Endothelial cell of umbilical vein (primary cell): Measurements from ENCODE around the gene PRRX1. TPM values are rescaled to one million over a fixed set of nuclear protein-coding genes. Genes with fewer than 3 reads are reported as not detected.

Experiments
- BruUV-seq: library from RNA; stranded (reverse); fragments of 400-500 nt; replicated peaks from 2 replicates; lab custom pipeline; 2021; lab: Mats Ljungman, UMichigan
- CTCF ChIA-PET: fragments of 300-600, 350-600 bp; sonication (Branson Sonifier 250); formaldehyde crosslinking; loops from one replicate; lab custom pipeline; 2021; ENCODE audit warnings: antibody characterized with exemption, inconsistent platforms; lab: Charles Lee
- POLR2A ChIA-PET: fragments of 300-600, 350-600 bp; sonication (Branson Sonifier 250); formaldehyde crosslinking; loops from one replicate; lab custom pipeline; 2021; ENCODE audit warnings: antibody characterized with exemption, inconsistent platforms; lab: Charles Lee
- DNase-seq: peaks from one replicate; pipeline ENCODE4 v3.0.0-alpha.2; 2011; ENCODE audit warnings: low read depth, low spot score
- FAIRE-seq: peaks from 2 replicates; lab custom pipeline; 2011; peaks lifted over from hg19 to GRCh38; lab: Jason Lieb, UNC
- H2AFZ ChIP-seq: 2 replicates; pipeline ENCODE4 v1.6.0; 2012; ENCODE audit warnings: low read depth, low read length, control low read depth, inconsistent platforms
- H3K27ac ChIP-seq: 2 replicates; pipeline ENCODE4 v1.5.1; 2011; ENCODE audit warnings: low read depth, mild to moderate bottlenecking, control low read depth, low read length, moderate library complexity; ENCODE audit not compliant: insufficient read depth
- H3K27me3 ChIP-seq, 2 experiments: 2 replicates each; pipeline versions ENCODE4 v1.6.0 to v1.6.1; 2011; ENCODE audit warnings: low read length in 2 of 2, mixed read lengths in 1 of 2; ENCODE audit not compliant: control insufficient read depth in 2 of 2, insufficient read depth in 2 of 2
- H3K36me3 ChIP-seq, 2 experiments: 2 replicates in 1 of 2; 3 replicates in 1 of 2; pipeline ENCODE4 v1.5.1; 2011; ENCODE audit warnings: low read length in 2 of 2, mild to moderate bottlenecking in 1 of 2, moderate library complexity in 1 of 2; ENCODE audit not compliant: control insufficient read depth in 2 of 2, insufficient read depth in 2 of 2; ENCODE audit errors: extremely low read depth in 1 of 2
- H3K4me1 ChIP-seq: 3 replicates; pipeline ENCODE4 v1.5.1; 2011; ENCODE audit warnings: mild to moderate bottlenecking, low read length; ENCODE audit not compliant: control insufficient read depth, insufficient read depth; ENCODE audit errors: extremely low read depth
- H3K4me2 ChIP-seq: 2 replicates; pipeline ENCODE4 v1.6.1; 2011; ENCODE audit warnings: low read length, control low read depth, mixed read lengths; ENCODE audit not compliant: insufficient read depth
- H3K4me3 ChIP-seq, 3 experiments: fragments of 200-600 bp in 1 of 3; sonication (generic), shearing (Covaris generic) in 1 of 3; replicated peaks in 1 of 3; 2 replicates each; pipeline ENCODE4 v1.5.1; 2011 to 2016; ENCODE audit warnings: control low read depth in 3 of 3, low read length in 3 of 3, mild to moderate bottlenecking in 2 of 3, inconsistent platforms in 1 of 3, low read depth in 1 of 3, moderate library complexity in 1 of 3; ENCODE audit not compliant: insufficient read depth in 1 of 3
- H3K79me2 ChIP-seq: 2 replicates; pipeline ENCODE4 v1.6.0; 2012; ENCODE audit warnings: low read length, inconsistent platforms; ENCODE audit not compliant: control insufficient read depth, insufficient read depth
- H3K9ac ChIP-seq: replicated peaks from 2 replicates; pipeline ENCODE3; 2011; ENCODE audit warnings: low read length, control low read depth; ENCODE audit not compliant: insufficient read depth; ENCODE audit errors: extremely low read depth
- H3K9me1 ChIP-seq: replicated peaks from 3 replicates; pipeline ENCODE4 v1.6.0; 2011; ENCODE audit warnings: mild to moderate bottlenecking, low read length; ENCODE audit not compliant: control insufficient read depth, insufficient read depth; ENCODE audit errors: extremely low read depth
- H3K9me3 ChIP-seq: replicated peaks from 2 replicates; pipeline ENCODE4 v1.5.1; 2012; ENCODE audit warnings: low read length, inconsistent platforms; ENCODE audit not compliant: control insufficient read depth, insufficient read depth
- H4K20me1 ChIP-seq: replicated peaks from 2 replicates; pipeline ENCODE3; 2011; ENCODE audit warnings: mild to moderate bottlenecking, low read length; ENCODE audit not compliant: control insufficient read depth, insufficient read depth; ENCODE audit errors: extremely low read depth
- EZH2 ChIP-seq: IDR thresholded peaks from 2 replicates; pipeline ENCODE4 v1.6.1; 2012; ENCODE audit warnings: borderline replicate concordance, low read depth, mild to moderate bottlenecking, moderate library complexity, low read length, inconsistent platforms; ENCODE audit not compliant: severe bottlenecking
- FOS ChIP-seq: IDR thresholded peaks from 2 replicates; pipeline ENCODE4 v1.6.1; 2011; ENCODE audit warnings: mild to moderate bottlenecking, low read length, moderate library complexity, borderline replicate concordance; ENCODE audit not compliant: insufficient read depth
- GATA2 ChIP-seq: IDR thresholded peaks from 2 replicates; pipeline ENCODE4 v1.7.0; 2011; ENCODE audit warnings: low read depth, mild to moderate bottlenecking, moderate library complexity, mixed read lengths, low read length; ENCODE audit not compliant: insufficient read length, insufficient read depth
- JUN ChIP-seq: IDR thresholded peaks from 2 replicates; pipeline ENCODE4 v1.6.1; 2011; ENCODE audit warnings: borderline replicate concordance, low read depth; ENCODE audit not compliant: insufficient read length, insufficient read depth
- MYC ChIP-seq: IDR thresholded peaks from one replicate; pipeline ENCODE4 v1.6.1; 2011; ENCODE audit warnings: mild to moderate bottlenecking, low read depth, low read length
- POLR2A ChIP-seq: IDR thresholded peaks from 2 replicates; pipeline ENCODE4 v1.6.1; 2012; ENCODE audit warnings: low read depth, mild to moderate bottlenecking, control low read depth, low read length
- POLR2AphosphoS5 ChIP-seq: IDR thresholded peaks from 2 replicates; pipeline ENCODE4 v1.6.1; 2012; ENCODE audit warnings: low read depth, mild to moderate bottlenecking, control low read depth, low read length, moderate library complexity; ENCODE audit not compliant: insufficient read depth
- dilution Hi-C: fragments of 300-500 bp; cut with MboI; formaldehyde crosslinking; loops from one replicate; pipeline ENCODE4 v1.15.0; 2019; ENCODE audit warnings: low sequenced_read_pairs; ENCODE audit not compliant: extremely low pct_ligation_motif_present
- intact Hi-C: fragments of 100-400 bp; cut with micrococcal nuclease; formaldehyde crosslinking; loops from one replicate; pipeline ENCODE4 v1.10.0; 2022
- polyA plus RNA-seq, 4 experiments: library from polyadenylated mRNA; depleted of rRNA in 3 of 4; stranded (reverse) in 3 of 4; unstranded in 1 of 4; fragments of >200 nt; gene quantifications; 2 replicates each; pipeline versions ENCODE4 v1.2.1 to v1.2.3, GENCODE V29; 2011 to 2012; ENCODE audit warnings: missing spikeins in 1 of 4
- total RNA-seq: library from RNA; stranded (reverse); gene quantifications from 2 replicates; pipeline ENCODE4 v1.2.3, GENCODE V29; 2021
- TF ChIP-seq, protein P1 (sequence below): IDR thresholded peaks from 2 replicates; pipeline ENCODE4 v1.6.1; 2011; ENCODE audit not compliant: insufficient read depth, insufficient read length
- TF ChIP-seq, protein P2 (sequence below), 2 donors: IDR thresholded peaks; 1 replicate in 1 of 2; 2 replicates in 1 of 2; pipeline ENCODE4 v1.5.1; 2011; ENCODE audit warnings: low read length in 2 of 2, mild to moderate bottlenecking in 2 of 2, moderate library complexity in 2 of 2, control low read depth in 1 of 2, inconsistent platforms in 1 of 2, low read depth in 1 of 2; ENCODE audit not compliant: insufficient read depth in 1 of 2; ENCODE audit errors: extremely low read depth in 1 of 2

The PRRX1 gene
- total and polyA plus RNA-seq, 2 donors (not counting 3 experiments of a cell fraction or from before 2014, with no cell fraction given) = 0.03 TPM; not detected in 1

DNA sequence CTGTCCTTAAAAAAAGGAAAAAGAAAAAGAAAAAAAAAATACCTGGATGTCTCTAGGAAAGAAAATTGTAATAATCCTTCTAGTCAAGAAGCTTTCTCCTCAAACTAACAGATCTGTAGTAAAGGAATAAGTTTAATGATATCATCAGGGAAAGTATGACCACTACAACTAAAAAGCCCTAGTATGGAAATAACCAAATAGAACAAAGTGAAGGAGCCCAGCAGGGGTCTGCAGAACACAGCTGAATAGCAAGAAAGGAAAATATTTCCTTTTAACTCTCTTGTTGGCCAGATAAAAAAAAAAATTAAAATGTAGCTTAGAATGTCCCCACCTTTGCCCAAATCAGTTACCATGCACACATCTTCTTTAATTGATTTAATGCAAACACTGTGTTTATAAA, 43.2 kb downstream of the PRRX1 start:
- dilution Hi-C loops = no loop called here
- no peaks in the 10 kb centered on the region for H3K9me3 ChIP-seq
- TF ChIP-seq GATA2 = no peak
- TF ChIP-seq POLR2AphosphoS5 = no peak
- no peak for TF ChIP-seq JUN
- no peak for TF ChIP-seq POLR2A
- TF ChIP-seq MYC = no peak
- TF ChIP-seq FOS = no peak
- TF ChIP-seq, protein P1, sequence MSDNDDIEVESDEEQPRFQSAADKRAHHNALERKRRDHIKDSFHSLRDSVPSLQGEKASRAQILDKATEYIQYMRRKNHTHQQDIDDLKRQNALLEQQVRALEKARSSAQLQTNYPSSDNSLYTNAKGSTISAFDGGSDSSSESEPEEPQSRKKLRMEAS = no peak
- TF ChIP-seq, protein P2, sequence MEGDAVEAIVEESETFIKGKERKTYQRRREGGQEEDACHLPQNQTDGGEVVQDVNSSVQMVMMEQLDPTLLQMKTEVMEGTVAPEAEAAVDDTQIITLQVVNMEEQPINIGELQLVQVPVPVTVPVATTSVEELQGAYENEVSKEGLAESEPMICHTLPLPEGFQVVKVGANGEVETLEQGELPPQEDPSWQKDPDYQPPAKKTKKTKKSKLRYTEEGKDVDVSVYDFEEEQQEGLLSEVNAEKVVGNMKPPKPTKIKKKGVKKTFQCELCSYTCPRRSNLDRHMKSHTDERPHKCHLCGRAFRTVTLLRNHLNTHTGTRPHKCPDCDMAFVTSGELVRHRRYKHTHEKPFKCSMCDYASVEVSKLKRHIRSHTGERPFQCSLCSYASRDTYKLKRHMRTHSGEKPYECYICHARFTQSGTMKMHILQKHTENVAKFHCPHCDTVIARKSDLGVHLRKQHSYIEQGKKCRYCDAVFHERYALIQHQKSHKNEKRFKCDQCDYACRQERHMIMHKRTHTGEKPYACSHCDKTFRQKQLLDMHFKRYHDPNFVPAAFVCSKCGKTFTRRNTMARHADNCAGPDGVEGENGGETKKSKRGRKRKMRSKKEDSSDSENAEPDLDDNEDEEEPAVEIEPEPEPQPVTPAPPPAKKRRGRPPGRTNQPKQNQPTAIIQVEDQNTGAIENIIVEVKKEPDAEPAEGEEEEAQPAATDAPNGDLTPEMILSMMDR (IDR thresholded peaks at IDR 0.05; ENCODE audit: extremely low read depth in 1 of 2, insufficient read depth in 1 of 2, low read depth in 1 of 2, low read length in 2 of 2) = no peak
- TF ChIP-seq EZH2 = no peak
- CTCF ChIA-PET = interaction anchor here (0.8 to 1.4 kb wide), 2 partner anchors 18 to 223 kb away, joined by 4 read pairs; no protein-coding TSS in a partner anchor
- H3K4me2 ChIP-seq = no peak overlapping the region
- DNase-seq (no peak), FAIRE-seq (no peak)
- no peaks in the 10 kb centered on the region for H4K20me1 ChIP-seq
- no TSS peak for BruUV-seq
- H3K27ac ChIP-seq = peak overlapping the region; percentile 87
- intact Hi-C loops = no loop called here
- H3K79me2 ChIP-seq = no peaks in the 10 kb centered on the region
- no peak overlapping the region for H3K9ac ChIP-seq
- H3K4me3 ChIP-seq = no peak overlapping the region
- no peaks in the 10 kb centered on the region for H3K9me1 ChIP-seq
- H3K36me3 ChIP-seq = no peaks in the 10 kb centered on the region
- no peak overlapping the region for H2AFZ ChIP-seq
- POLR2A ChIA-PET = interaction anchor here (0.6 kb wide), 1 partner anchor 18 kb away, joined by 3 read pairs; no protein-coding TSS in a partner anchor
- H3K27me3 ChIP-seq = no peaks in the 10 kb centered on the region
- H3K4me1 ChIP-seq = peaks cover 26% of the 10 kb centered on the region
